Endometrial microvascular endothelial cells (primary cell): ENCODE data around the gene PPP1R9A. TPM values are rescaled to one million over a fixed set of nuclear protein-coding genes. Genes with fewer than 3 reads are reported as not detected.

Source experiments
- in situ Hi-C: cut with HindIII; loops from 2 replicates; pipeline ENCODE4 v1.10.0; 2017; ENCODE audit warnings: low sequenced_read_pairs, low pct_unique_long_range_greater_than_20kb; ENCODE audit errors: inconsistent ontology term
- total RNA-seq: library from RNA; depleted of rRNA; stranded (reverse); fragments of >200 nt; gene quantifications from one replicate; pipeline ENCODE4 v1.2.3, GENCODE V29; 2015; ENCODE audit errors: inconsistent ontology term

The PPP1R9A gene
- total RNA-seq, 1 donor from 2014 or later, result not detected

DNA sequence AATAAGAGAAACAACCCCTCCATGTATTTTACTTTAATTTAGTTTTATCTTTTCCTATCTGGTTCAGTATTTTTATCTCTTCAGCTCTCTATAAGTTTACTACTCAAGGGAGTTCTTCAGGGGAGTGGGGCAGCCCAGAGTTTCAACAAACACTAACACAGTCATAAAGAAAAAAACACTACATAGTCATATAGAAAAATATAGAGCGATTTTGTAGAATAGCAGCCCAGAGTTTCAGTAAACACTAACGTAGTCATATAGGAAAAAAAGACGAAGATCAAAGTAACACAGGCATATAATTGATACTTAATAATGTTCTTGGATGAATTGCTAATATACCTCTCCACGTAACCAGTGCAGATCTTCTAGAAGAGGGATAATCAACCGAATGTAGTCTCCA lies 362.2 kb downstream of the PPP1R9A start:
- in situ Hi-C loops, result no loop called here

DNA sequence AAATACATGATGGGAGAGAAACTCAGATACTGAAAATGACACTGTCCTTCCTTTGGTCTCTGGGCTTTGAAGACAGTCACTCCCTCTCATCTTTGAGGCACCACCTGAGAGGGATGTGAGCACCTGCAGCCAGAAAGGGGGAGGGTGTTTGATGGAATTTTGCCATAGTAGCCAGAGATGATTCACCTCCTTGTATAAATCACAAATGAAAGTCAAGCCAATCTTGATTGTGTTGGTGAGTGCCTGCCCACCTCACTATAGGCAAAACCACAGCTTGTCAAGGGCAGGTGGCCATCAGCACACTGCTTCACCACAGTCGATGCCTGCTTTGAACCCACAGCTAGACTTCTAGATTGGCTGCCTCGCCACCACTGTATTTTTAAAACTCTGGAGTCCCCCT lies 368.7 kb downstream of the PPP1R9A start:
- in situ Hi-C loops, result no loop called here

DNA sequence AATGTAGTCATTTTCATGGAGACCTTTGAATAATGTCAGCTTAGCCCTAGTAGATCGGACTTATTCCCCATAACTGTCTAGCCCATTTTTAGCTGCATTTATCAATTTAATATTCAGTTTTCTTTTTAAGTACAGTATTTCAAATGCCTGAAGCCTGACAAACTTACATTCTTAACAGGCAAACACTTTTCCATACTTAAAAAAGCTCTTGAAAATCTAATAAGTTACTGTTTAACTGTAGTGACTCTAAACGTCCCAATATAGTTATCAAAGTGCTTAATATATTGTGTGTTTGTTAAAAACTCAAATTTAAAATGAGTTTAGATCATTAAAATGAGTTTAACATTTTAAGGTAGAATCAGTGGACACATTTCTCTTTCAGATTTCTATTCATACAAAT lies 372.0 kb downstream of the PPP1R9A start:
- in situ Hi-C loops, result no loop called here

DNA sequence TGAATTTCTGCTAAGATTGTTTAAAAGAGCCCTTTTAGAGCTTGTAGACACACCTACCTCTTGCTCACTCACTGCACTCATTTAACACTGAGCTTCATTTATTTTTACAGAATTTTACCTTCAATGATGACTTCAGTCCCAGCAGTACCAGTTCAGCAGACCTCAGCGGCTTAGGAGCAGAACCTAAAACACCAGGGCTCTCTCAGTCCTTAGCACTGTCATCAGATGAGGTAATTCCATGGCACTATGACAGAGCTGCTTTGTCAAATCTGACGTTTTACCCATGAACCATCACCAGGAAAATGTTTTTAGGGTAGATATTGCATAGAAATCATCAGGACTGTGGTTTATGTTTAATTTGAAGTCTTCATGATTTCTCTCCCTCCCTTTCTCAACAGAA lies 378.7 kb downstream of the PPP1R9A start:
- in situ Hi-C loops, result no loop called here

DNA sequence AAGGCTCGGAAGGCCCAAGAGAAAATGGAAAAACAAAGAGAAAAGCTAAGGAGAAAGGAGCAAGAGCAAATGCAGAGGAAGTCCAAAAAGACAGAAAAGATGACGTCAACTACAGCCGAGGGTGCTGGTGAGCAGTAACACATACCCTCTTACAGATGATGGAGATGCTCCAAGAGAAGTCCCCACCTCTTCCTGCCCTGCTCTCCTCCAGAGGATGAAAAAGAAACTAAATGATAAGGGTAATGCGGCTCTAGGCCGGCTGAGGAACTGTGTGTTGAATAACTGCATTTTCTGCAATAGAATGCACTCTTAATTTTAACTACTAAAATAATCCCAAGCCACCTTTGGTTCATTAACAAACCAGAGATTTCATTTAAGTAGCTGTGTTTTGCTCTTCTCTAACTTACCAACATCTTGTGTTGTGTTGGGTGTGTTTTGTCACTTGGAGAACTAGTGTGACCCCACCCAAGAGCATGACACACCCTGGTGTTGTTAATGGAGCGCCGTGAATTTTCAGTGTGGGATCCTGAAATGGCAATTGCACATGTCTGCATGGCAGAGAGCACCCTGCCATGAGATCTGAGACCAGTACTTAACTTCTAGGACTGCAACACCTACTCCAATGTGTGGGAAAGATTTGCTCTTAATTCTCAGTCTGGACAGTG lies 382.9 kb downstream of the PPP1R9A start:
- in situ Hi-C loops, result no loop called here

DNA sequence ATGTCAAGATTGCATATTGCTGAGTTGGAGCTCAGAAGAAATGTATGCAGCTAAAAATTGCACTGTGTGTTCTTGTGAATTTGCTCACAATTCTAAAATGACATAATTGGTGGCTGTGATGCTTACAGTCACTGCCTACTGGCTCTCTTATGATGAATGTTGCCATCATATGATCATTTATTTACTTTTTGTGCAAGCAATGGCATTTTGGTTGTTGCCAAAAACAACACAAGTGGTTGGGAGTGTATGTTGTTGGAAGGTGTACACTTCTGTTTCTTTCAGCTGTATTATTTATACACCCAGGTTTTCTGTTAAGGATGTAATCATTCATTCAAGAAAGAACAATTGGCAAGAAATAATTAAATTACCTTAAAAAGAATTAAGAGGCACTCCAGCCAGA lies 388.0 kb downstream of the PPP1R9A start:
- in situ Hi-C loops, result no loop called here

DNA sequence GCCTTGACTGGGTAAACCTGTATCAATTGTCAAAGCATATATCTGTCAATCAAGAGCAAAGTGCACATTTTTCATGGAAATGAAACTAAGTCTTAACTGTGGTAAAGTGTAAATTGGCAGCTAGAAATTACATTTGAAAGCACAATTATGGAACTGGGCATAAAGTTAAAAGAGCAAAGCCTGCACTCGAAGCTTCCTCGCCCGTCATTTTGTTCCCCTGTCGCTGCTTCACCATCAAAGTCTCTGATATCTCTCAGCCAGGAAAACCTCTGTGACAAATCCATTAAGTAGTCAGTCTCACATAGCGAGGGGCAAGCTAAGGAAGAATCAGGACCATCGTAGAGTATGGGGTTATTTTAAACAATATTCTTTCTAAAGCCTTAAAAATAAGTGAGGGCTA lies 389.1 kb downstream of the PPP1R9A start:
- in situ Hi-C loops, result no loop called here

DNA sequence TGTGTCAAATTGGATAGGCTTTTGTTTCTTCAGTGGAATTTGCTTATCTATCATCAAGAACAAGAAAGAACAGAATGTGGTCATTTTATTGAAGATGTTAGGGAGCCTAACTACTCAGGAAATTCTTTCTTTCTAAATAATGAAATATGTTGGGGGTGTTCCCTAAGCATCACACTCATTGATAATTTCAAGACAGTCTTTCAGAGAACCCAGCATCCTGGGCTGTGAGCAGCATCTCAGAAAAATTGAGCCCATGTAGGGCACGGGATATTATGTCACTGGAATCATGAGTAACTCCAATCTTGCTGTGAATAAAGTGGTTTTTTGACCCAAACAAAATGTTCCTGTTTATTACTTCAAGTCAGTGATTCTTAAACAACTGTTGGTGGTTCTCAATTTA lies 389.6 kb downstream of the PPP1R9A start:
- in situ Hi-C loops, result no loop called here

DNA sequence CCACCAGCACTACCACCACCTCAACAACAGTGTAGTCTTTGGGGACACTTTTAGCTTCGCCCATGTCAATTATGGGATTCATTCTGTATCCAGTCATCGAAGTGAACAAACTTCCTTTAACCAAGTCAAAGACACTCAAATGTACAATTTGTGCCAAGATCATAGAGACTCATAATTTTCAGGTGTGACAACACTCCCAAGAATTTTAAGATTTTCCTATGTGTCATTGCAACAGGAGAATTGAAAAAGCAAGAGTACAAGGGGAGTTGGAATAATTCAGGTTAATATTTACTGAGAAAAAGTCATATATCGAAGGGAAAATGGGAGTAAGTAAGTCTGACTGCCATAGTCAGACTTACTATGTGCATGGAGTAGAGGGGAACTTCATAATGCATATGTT lies 390.7 kb downstream of the PPP1R9A start:
- in situ Hi-C loops, result no loop called here

DNA sequence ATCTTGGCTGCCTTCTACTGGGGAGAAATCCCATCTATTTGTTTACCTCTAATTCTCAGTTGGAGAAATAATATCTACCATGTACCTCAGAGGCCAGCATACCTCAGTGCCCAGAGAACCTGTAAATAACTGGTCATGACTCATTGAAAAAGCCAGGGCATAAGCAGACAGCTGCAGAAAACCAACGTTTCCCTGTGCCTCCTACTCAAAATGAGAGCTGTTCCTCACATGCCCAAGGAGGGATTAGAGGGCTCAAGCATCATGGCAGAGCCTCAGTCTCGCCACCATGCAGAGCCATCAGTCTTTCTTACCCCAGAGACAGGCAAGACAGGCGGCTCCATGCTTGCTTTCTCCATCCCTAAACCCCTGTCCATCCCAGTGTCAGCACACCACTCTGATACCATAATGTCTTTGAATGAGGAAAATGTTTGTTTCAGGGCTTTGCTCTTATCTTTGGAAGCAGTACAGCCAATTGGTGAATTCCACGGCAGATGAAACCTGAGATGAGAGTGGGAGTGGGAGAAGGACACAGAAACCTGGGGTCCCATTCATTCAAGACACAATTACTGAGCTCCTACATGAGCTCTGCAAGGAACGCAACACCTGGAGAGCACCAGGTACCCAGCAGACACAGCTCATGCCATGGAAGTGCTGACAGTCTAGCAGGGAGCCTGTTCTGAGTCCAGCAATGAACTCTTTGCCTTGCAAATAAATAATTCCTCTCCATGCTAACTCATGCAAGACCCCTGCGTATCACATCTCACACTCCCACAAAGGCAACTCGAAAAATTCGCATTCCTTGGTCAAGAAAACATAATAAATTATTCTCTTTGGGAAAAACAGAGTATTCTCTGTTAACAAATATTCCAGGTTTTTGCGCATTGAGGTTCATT lies 395.9 kb downstream of the PPP1R9A start:
- in situ Hi-C loops, result no loop called here

DNA sequence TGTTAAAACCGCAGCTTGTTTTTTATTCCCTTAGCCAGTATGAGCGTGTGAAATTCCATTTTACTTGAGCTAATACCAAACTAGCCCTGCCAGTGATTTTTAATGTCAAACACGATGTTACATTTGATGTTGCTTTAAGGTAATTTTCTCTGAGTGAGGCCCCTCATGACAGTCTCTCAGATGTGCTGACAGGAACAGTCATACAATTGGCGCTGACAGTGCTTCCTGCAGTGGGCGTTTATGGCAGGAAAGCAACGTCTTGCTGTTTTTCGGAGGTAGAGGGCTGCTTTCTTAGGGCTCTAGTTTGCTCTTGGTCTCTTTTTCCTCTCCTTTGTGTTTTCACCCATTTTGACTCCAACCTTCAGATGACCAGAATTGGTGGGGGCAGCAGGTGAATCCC lies 397.6 kb downstream of the PPP1R9A start:
- in situ Hi-C loops, result no loop called here

DNA sequence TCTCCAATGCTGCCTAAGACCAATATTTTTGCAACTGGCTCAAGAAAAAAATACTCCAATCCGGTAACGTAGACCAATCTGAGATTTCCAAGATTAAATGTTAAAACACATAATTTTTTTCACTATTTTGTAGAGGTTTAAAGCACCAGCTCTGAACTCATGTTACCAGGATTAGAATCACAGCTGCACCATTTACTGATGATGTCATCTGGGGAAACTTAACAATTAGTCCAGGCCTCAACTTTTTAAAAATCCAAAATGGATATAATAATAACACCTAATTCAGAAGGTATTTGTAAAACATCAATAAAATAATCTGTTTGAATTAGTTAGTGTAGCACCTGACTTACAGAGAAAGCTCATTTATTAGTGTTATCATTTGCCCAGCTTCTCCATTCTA lies 402.6 kb downstream of the PPP1R9A start:
- in situ Hi-C loops, result no loop called here

DNA sequence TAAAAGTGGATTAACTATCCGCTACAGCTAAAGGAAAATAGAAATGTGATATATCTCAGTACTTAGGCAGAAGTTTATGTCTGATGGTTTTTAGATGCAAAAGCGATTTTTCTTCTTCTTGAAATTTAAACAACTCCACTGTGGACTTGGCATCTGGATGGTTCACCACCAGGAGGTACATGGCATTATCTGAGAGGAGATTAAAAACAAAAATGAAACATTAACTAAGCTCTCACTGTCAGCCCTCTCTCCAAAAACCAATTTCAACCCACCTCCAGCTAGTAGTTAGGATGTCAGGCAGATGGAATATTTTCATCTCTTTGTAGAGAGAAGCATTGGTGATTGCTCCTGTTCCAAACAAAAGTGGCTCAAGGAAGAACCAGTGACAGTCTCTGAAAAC lies 404.0 kb downstream of the PPP1R9A start:
- in situ Hi-C loops, result no loop called here

DNA sequence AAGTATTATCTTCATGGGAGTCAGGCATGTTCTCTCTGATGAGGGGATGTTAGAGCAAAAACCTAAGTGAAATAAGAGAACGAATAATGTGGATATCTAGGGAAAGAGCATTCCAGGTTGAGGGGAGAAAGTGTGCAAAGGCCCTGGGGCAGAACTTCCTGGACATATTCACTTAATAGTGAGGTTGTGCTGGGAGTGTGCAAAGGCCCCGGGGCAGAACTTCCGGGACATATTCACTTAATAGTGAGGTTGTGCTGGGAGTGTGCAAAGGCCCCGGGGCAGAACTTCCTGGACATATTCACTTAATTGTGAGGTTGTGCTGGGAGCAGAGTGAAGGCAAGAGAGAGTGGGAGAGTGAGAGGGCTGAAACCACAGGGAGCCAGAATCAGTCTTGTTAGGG lies 405.2 kb downstream of the PPP1R9A start:
- in situ Hi-C loops, result no loop called here

DNA sequence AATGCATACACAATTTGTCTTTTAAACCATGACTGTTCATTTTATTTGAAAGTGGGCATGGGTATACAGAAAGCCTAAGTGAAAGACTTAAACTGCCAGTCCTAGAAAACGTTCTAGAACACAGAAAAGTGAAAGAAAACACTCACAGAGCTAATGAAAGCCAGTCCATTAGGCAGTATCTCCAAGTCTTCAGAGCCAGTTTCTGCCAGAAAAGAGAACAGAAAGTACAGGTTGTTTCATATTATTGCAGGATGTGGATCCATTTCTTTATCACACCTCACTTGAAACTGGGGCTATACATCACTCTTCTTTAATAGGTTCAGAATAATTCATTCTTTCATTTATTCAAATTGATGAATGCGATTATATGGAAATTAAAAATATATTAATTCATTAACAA lies 409.2 kb downstream of the PPP1R9A start:
- in situ Hi-C loops, result no loop called here

DNA sequence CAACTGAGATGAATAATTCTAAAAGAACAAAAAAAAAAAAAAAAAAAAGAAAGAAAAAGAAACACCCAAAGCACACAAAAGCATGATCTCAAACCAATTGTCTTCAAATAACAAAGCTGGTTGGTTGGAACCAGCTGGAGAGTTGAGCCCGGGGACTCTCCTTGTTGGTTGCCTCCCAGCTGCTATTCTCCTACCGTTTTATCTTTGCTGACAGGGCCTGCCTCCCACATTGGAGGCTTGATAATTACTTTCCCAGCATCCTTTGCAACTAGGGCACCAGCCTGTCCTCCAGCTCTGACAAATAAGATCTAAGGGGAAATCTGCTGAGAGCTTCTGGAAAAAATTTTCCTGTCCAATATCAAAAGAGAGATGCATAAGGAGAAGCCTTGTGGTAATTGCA lies 410.2 kb downstream of the PPP1R9A start:
- in situ Hi-C loops, result no loop called here

DNA sequence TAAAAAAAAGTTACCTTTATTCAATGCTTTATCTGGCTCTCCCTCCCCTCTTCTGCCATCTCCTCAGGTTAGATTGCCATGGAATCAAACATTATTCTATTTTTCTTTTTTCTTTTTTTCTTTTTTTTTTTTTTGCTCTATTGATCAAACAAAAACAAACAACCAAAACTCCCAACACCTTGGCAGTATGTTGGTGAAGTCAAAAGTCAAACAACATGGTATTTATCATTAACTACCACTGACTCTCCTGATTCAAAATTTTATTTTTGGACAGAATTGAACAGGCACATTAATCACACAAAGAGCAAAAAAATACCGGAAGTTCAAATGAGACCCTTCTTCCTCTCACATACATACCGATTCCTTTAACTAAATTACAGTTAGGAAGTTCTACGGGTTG lies 410.6 kb downstream of the PPP1R9A start:
- in situ Hi-C loops, result no loop called here

DNA sequence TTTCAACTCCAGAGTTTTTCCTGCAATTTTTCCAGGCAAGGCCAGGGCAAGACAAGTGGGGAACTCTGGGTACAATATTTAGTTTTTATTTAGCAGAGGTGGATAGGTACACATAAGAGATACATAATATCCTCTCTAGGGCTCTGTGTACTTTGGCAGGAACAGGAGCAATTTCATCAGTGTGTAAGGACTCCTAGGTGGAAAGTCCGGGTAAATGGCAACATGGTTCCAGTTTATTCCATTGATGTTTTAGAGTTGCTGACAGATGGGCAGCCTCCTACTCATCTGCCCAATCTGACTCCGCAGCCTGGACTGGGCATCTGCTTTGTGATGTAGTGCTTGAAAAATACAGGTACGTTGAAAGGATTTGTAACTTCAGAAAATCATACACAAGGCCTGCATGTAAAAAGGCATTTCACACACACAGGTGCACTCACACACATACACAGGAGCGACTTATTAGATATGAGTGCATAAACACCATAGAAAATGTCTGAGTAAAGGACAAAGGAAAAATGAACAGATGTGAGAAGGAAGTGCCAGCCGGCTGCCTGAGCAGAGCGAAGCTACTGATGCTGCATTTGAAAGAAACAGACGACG lies 411.2 kb downstream of the PPP1R9A start:
- in situ Hi-C loops, result no loop called here

DNA sequence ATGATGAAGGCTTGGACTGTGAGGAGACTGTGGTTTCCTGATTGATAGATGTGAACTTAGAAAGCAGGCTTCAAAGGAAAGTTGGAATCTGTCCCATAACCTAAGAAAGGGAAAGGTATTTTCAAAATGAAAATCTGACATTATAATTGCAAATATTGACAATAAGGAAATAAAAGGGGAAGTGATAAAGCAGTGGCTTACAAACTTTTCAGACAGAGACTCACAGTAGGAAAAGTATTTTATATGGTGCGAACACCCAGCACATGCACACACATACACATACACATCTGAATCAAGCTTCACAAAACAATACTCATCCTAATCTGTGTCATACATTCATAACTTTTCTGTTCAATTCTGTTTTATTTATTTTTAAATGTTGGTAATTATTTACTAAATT lies 412.2 kb downstream of the PPP1R9A start:
- in situ Hi-C loops, result no loop called here

DNA sequence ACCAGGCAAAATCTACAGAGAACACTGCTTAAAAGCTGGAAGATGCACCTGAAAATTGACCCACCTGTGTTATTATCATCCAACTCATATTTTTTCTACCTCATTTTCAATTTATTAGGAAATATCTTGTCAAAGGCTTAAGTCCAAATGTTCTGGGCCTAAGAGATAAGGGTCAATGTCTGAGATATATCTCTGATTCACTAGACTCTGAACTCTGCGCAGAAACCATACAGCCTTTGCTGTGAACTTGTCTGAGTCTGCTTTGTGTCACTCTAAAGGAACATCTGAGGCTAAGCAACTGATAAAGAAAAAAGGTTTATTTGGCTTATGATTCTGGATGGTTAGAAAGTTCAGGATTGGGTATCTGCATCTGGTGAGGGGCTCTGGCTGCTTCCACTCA lies 413.3 kb downstream of the PPP1R9A start:
- in situ Hi-C loops, result no loop called here
